IPS-18c (cell line): ENCODE data around the gene MPRIP.

Experiments
- H3K4me3 ChIP-seq: 2 replicates; pipeline ENCODE4 v1.7.0; 2013; ENCODE audit warnings: low read depth, mild to moderate bottlenecking, low read length, moderate library complexity; ENCODE audit not compliant: insufficient read depth
- H3K9me3 ChIP-seq: one replicate; pipeline ENCODE4 v1.6.1; 2013; ENCODE audit warnings: mild to moderate bottlenecking, low read length, moderate library complexity; ENCODE audit not compliant: control insufficient read depth, insufficient read depth

The MPRIP gene

DNA sequence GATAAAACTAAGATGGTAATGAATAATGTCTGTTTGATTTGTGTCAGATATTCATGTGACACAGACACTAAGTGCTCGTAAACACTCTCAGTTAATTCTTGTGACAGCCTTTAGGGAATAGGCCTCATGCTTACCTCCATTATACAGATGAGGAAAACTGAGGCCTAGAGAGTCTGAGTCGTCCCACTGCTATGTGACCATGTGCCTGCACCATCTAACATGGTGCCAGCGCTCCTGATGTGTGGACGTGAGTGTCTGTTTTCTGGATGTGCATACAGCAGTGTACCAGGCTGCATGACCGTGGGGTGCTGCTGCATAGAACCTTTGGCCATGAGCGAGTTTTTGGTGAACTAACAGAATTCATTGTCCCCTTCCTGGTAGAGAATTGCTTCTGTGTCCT lies 61.8 kb downstream of the MPRIP start:
- Histone ChIP-seq H3K4me3 (no peak overlapping the region), H3K9me3 (no peaks in the 10 kb centered on the region)

DNA sequence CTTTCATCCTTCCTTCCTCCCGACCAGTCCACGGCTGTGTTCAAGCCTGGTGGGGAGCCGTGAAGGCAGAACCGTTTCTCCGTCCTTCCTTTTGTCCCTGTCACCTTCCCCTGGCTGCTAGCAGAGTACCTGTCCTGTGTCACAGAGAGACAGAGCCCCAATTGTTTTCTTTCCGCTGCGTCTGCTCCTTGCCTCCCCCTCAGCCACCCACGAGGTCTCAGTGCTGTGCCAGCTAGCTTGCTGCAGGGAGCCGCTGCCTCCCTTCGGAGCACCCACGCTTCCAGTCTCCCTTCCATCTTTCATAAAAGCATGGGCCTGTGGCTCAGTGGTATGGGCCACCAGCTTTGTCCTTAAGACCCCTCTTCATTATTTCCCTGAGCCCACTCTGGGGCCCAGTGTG lies 62.2 kb downstream of the MPRIP start:
- H3K4me3 ChIP-seq, result no peak overlapping the region
- no peaks in the 10 kb centered on the region for H3K9me3 ChIP-seq

DNA sequence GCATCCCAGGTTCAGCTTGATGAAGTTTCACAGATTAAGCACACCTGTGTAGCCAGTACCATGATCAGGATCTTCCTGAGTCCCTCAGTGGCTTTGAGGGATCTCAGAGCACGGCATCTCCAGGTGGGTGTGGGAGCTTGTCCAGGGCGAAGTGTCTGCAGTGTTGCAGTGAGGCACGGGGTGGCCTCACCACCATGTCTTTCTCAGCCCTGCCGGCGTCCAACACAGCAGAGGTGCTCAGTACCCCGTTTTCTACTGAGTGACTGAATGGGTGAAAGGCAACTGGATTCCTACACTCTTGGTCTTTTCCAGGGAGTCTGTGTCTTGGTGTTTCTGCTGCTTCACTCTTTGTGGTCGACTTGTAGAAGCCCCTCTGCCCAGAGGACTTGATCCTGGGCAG lies 63.7 kb downstream of the MPRIP start:
- no peak overlapping the region for H3K4me3 ChIP-seq
- no peaks in the 10 kb centered on the region for H3K9me3 ChIP-seq

DNA sequence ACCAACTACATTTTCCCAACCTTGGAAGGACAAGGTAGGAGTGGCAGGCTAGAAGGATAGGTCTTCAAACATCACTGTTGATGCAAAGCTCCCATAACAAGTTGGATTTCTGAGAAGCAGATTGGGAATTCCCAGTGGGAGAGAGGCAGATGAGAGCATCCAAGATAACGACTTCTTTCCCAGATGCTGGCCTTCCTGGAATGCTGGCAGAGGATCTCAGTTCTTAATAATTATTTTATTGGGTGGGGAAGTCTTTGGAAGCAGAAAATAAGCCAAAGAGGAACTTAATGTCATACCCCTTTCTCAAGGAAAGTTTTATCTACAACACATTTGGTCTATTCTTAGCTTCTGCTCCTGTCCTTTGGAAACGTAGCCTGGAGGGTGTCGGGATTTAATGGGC lies 64.5 kb downstream of the MPRIP start:
- no peaks in the 10 kb centered on the region for H3K9me3 ChIP-seq
- H3K4me3 ChIP-seq, result no peak overlapping the region

DNA sequence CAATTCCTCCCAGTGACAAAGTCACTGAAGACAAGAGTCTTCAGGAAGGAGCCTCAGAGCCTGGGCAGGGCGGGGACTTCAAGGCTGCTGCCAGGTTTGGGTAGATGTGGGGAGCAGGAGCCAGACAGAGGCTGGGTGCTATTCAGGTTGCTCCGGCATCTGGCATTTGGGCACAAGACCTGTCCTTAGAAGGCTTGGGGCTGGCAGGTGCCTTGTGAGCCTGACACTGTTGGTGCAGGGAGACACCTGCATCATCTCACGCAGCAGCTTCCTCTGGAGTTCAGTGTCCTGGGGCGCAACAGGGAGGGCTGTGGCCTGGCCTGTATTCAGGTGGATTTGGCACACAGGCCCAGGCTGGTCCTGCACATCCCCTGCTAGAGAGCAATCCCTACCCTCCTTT lies 65.0 kb downstream of the MPRIP start:
- Histone ChIP-seq H3K4me3 (no peak overlapping the region), H3K9me3 (no peaks in the 10 kb centered on the region)

DNA sequence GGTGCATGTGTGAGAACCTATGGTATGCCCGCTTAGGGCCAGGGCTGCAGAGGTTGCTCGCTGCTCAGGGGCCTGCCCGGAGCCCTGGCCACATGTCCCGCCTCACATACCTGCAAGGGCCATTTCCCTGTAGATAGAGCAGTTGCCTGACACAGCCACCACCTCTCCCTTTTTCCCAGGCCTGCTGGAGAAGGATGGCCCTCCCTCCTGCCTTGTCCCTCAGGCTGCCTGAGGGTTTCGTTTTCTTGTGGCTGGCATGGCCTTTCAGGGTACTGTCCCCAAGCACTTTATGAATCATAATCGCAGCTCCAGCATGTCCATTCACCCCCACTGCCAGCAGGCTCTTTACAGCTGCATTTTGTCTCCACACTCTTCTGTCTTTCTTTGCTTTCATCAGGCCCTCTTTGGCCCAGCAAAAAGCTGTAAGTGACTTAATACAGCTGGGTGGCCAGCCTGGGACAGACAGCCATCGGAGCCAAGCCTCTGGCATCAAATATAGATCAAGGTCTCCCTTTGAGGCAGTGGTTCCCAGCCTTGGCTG lies 65.7 kb downstream of the MPRIP start:
- no peaks in the 10 kb centered on the region for H3K9me3 ChIP-seq
- no peak overlapping the region for H3K4me3 ChIP-seq

DNA sequence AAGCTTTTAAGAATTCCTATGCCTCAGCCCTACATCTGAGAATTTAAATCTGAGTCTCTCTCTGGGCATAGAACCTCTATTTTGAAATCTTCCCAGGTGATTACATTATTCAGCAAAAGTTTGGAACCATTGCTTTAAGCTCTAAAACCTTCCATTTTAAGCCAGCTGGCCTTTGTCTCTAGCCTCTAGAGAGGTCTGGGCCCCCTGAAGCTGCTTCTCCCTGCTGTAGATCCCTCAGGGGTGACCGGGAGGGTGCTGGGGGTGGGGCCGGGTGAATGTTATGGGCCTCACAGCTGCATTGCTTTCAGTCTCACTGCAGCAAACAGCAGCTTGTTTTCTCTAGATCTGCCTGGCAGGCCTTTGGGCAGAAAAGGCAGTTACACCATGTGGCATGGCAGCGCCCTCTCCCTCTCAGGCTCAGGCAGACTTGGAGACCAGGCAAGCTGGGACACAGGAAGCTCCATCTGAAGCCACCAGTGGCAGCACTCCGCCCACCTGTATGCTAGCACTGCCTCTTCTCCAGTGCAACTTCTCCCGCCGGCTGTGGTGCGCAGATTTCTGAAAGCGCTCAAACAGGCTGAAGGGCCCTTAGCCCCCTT lies 66.3 kb downstream of the MPRIP start:
- Histone ChIP-seq H3K9me3 (no peaks in the 10 kb centered on the region), H3K4me3 (no peak overlapping the region)

DNA sequence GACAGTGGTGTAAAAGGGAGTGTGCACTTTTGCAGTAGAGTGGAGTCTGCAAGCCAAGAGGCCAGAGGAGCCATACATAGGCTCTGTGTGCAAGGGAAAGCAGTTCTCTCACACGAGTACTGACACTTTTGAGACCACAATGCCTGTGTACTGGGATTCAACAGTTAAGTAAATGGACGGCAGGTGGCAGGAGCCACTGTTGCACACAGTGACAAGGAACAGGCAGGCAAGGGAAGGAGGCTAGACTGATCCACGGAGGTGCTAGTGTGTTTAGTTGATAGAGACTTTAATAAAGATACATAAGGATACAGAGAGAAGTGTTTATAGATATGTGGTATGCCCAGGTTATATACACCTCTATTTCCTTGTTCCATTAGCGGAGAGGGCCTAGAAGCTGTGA lies 67.0 kb downstream of the MPRIP start:
- Histone ChIP-seq H3K4me3 (no peak overlapping the region), H3K9me3 (no peaks in the 10 kb centered on the region)

DNA sequence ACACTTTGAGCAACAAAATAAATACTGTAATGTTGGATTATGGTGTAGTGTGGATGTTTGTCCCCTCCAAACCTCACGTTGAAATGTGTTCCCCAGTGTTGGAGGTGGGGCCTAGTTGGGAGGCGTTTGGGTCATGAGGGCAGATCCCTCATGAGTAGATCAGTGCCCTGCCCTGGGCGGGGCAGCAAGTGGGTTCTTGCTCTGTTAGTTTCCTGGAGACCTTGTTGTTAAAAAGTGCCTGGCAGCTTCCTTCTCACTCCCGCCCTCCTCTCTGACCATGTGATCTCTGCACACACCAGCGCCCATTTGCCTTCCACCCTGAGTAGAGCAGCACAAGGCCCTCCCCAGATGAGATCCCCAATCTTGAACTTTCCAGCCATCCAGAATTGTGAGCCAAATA lies 67.7 kb downstream of the MPRIP start:
- Histone ChIP-seq H3K9me3 (no peaks in the 10 kb centered on the region), H3K4me3 (no peak overlapping the region)

DNA sequence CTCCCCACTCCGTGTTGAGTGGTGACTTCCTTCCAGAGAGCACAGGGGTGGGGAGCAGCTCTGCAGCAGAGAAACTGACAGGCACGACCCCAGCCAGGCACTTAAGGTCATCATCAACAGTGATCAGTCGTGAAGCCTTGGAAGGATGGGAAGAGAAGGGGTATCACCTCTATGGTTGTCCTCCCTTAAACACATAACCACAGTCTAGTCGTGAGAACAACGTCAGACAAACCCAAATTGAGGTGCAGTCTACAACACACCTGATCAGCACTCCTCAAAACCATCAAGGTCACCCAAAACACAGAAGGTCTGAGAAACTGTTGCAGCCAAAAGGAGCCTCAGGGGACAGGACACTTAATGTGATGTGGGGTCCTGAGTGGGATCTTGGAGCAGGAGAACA lies 68.3 kb downstream of the MPRIP start:
- no peak overlapping the region for H3K4me3 ChIP-seq
- no peaks in the 10 kb centered on the region for H3K9me3 ChIP-seq

DNA sequence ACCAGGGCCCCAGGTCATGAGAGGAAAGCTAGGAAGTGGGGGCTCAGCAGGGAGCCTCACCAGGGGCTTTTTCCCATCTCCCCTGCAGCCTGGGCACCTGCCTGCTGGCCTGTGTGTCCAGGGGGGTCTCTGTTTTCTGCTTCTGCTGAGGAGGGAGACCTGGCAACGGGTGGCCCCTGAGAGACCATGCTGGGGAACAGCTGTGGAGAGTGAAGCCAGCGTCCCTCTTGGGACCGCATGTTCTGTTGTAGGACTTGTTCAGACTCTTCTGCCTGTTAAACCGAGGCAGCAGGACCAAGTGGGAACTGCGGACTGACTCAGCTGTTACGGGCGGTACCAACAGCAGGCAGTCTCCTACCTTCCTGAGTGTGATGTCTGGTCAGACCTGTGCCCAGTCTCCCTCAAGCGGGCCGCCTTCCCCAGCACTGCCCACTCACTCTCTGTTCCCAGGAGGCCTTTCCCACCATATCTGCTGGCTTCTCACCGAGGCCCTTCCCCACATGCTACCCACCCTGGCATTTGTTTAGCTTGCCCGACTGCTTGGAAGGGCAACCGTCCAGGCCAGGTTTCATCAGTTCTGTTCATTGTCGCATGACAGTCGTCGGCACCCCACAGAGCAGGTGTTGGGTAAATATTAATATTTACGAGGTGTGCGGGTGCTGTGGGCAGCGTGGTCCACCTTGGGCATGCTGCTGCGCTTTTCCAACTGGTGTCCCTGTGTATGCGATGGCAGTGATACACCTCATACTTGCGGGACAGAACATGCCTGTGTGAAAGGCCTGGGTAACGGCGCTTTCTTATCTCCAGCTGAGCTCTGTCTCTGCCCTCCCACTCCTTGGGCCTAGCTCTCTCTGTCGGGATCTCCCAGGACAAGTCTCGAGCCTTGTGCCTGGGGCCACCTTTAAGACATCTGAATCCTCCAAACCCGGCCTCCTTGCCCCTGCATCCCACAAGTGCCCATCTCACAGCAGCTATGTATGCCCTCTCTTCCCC lies 69.4 kb downstream of the MPRIP start:
- Histone ChIP-seq H3K4me3 (no peak overlapping the region), H3K9me3 (no peaks in the 10 kb centered on the region)

DNA sequence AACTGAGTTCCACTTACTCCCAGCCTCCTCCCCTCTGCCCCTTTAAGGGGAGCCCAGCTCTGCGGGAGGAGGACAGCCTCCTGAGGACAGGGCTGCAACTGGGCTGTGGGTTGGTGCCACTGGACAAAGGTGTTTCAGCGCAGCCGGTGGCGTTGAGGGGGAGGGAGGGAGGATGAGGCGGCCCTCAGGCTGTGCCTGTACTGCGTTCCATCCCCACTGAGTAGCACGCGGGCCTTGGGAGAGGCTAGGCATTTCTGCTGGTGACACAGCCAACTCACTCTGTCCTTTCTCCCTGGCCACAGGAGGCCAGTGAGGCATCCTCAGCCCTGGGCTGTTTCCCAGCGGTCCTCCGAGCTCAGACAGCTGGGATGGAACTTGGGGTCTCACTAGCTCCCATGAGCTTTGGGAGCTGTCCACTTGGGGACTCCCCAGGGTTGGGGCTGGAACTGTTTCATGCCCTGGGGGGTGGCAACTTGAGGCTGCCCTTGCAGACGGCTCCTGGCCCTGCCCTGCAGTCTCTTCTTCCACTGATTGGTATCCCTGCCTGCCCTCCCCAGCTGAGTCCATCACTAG lies 70.5 kb downstream of the MPRIP start:
- no peak overlapping the region for H3K4me3 ChIP-seq
- no peaks in the 10 kb centered on the region for H3K9me3 ChIP-seq

DNA sequence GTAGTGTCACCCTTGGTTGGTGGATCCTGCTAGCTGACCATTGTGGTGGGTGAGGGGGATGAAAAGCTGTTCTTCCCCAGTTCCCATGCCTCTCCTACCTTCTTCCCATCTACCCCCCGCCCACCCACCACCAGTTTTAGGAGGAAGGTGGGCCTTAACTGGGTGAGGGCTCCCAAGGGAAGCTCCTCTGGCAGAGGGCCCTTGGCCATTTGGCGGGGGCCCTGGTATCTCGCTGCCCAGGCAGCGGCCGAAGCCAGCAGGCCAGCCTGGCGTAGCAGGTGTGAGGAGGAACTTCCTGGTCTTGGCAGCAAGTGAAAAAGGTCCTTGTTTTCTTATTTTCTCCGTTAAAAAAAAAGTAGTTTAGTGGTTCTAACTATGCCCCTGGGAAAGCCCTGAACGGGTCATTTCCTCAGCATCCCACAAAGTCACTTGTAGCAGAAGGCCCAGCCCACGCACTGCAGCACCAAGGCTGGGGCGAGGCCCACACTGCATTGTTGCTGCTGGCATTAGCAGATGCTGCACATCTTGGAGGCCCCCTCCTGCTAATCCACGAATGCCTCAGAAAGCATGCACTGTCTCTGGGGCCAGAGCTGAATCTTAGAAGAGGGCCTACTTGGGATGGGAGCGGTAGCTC lies 72.5 kb downstream of the MPRIP start:
- no peak overlapping the region for H3K4me3 ChIP-seq
- no peaks in the 10 kb centered on the region for H3K9me3 ChIP-seq

DNA sequence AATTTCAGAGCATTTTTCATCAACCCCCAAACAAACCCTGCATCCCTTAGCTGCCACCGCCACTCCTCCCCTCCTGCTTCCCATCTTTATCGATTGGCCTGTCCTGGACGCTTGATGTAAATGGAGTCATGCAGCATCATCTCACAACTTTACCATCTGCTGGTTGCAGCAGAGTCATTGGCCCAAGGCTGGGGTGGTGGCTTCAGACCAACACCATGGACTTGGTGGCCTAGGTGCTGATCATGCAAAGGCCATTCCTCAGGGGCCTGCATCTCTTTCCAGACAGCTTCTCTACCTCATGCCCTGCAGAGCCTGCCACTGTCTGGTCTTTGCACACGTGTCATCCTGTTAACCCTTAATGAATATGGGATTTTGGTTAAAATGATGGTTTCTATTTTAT lies 73.4 kb downstream of the MPRIP start:
- no peak overlapping the region for H3K4me3 ChIP-seq
- no peaks in the 10 kb centered on the region for H3K9me3 ChIP-seq

DNA sequence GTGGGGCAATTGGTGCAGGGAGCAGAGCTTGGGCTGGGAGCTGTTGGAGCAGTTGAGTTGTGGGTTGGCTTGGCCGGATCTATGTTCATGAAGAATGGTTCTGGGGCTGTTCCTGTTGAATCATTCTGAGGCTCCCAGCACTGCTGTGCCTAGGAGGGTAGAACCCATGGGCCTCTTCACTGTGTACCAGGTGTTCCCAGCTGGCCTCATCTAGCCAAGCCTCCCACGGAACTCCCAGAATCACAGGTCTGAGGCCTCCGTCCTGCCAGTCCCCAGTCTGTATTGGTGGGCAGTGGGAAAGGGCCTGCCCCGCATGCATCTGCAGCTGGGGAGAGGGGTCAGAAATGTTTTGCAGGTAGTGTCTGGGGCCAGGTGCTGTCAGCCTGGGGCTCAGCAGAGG lies 74.1 kb downstream of the MPRIP start:
- Histone ChIP-seq H3K9me3 (no peaks in the 10 kb centered on the region), H3K4me3 (no peak overlapping the region)

DNA sequence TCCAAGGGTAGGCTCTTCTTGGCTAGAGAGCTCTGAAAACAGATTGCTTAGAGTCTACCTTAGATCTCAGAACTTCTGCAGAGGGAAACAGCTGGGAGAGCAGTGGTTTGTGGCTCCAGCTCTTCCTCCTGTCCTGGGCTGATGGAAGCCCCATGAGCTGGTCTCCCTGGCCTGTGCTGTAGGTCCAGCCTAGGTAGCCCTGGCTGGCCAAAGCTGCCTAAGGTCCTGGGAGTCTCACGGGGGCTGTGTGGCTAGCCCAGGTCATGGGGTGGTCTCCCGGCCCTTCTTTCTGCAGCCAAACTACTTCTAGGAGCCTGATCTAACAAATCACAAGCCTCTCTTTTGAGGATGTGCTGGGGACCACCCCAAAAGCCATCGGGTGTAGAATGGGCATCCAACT lies 75.7 kb downstream of the MPRIP start:
- H3K4me3 ChIP-seq, result no peak overlapping the region
- H3K9me3 ChIP-seq, result no peaks in the 10 kb centered on the region

DNA sequence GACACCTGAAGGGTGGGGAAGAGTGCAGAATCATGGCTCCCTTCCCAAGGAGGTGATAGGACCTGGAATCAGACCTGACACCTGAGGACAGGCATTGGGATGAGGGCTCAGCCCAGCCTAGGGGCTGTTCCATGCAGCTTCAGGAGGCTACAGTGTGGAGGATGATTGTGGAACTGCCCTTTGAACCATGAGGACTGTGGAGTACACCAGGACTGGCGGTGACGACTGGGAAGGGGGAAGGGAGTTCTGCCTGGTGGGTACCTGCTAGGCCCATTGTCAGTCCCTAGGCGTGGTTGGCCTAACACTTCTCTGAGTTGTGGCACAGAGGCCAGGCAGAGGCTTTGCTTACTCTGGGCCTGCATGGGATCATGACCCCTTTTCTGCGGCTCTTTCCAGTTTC lies 76.1 kb downstream of the MPRIP start:
- Histone ChIP-seq H3K4me3 (no peak overlapping the region), H3K9me3 (no peaks in the 10 kb centered on the region)

DNA sequence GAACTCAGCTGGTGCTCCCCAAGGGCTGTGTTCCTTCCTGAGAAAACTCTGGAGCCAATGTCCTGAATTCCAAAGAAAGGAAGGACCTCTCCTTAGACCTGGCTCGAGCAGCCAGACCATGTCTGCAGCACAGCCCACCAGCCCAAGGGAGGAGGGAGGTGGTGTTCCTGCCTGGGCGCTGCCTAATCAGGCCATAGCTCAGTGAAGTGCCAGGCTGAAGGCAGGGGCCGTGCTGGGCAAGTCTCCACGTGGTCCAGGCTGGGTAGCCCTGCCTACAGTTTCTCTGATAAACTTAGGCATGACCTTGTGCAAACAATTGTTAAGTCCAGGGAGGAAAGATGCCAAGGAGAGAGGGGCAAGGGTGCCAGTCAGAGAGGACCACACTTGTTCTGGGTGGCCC lies 76.8 kb downstream of the MPRIP start:
- Histone ChIP-seq H3K9me3 (no peaks in the 10 kb centered on the region), H3K4me3 (no peak overlapping the region)
